AG04449 (cell line): ENCODE results near the gene MAP3K3.

Experiments
- CTCF ChIA-PET: fragments of 350-600 bp; formaldehyde crosslinking; extraction: SDS; loops from one replicate; lab custom pipeline; 2021; ENCODE audit warnings: antibody characterized with exemption; lab: Yijun Ruan, JAX
- POLR2A ChIA-PET: fragments of 400-600, 350-600 bp; formaldehyde crosslinking; extraction: SDS; loops from one replicate; lab custom pipeline; 2020; ENCODE audit warnings: antibody characterized with exemption, inconsistent platforms; lab: Yijun Ruan, JAX
- DNase-seq: peaks from one replicate; pipeline ENCODE4 v3.0.0-alpha.2; 2010; ENCODE audit warnings: low read depth, low spot score
- H3K4me3 ChIP-seq: 2 replicates; pipeline ENCODE4 v1.5.1; 2011; ENCODE audit warnings: low read depth, mild to moderate bottlenecking, control low read depth, low read length
- TF ChIP-seq, protein P1 (sequence below): IDR thresholded peaks from one replicate; pipeline ENCODE4 v1.5.1; 2011; ENCODE audit warnings: mild to moderate bottlenecking, moderate library complexity, low read length, control low read depth, inconsistent platforms; ENCODE audit not compliant: insufficient read depth; ENCODE audit errors: missing control alignments

The MAP3K3 gene

DNA sequence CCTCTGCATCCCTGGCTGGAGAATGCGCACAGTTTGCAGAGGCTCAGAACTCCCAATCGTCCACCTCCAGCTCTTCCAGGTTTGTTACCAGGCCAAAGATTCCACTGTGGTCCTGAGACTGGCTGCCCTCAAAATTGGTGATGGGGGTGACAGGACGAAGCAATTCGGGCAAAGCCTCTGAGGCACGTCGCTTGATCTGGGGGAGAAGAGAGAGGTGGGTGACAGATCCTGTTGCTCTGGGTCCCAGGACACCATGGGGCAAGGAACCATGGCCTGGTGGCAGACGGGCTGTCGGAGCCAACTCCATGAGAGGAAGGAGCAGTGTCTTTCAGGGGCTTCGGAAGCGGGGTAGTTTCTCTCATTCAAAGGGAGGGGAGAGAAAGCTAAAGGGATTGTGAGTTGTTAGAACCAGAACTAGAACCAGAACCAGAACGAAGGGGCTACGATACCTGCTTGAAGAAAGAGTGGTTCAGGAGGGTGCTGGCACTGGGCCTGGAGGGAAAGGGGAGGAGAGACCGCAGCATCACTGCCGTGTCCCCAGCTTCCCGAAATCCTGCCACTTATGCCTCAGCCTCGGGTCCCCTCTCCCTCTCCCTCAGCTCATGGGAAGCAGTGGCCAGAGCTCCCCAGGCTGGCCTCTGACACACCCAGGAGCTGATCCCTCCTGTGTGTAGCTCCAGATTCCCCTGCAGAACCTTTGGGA is 81.5 kb downstream of the MAP3K3 start:
- H3K4me3 ChIP-seq: no peak overlapping the region
- TF ChIP-seq, protein P1, sequence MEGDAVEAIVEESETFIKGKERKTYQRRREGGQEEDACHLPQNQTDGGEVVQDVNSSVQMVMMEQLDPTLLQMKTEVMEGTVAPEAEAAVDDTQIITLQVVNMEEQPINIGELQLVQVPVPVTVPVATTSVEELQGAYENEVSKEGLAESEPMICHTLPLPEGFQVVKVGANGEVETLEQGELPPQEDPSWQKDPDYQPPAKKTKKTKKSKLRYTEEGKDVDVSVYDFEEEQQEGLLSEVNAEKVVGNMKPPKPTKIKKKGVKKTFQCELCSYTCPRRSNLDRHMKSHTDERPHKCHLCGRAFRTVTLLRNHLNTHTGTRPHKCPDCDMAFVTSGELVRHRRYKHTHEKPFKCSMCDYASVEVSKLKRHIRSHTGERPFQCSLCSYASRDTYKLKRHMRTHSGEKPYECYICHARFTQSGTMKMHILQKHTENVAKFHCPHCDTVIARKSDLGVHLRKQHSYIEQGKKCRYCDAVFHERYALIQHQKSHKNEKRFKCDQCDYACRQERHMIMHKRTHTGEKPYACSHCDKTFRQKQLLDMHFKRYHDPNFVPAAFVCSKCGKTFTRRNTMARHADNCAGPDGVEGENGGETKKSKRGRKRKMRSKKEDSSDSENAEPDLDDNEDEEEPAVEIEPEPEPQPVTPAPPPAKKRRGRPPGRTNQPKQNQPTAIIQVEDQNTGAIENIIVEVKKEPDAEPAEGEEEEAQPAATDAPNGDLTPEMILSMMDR: no peak
- no peak for DNase-seq
- ChIA-PET CTCF (interaction anchor here (1.0 to 1.1 kb wide), 3 partner anchors 8 to 225 kb away, joined by 3 to 4 read pairs (median 3); no protein-coding TSS in a partner anchor), POLR2A (no interaction called here)

DNA sequence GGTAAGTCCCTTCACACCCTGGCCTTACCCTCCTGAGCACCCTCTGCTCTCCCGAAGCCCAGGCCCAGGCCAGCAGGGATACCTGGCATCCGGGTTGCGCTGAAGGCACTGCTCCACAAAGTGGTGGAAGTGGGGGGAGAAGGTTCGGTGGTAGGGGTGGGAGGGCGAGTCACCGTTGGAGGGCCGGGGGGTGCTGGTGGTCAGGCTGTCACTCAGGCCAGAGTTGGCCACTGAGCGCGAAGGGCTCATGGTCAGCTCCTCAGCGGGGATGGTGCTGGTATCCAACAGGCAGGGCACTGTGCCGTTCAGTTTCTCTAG is 82.0 kb downstream of the MAP3K3 start:
- TF ChIP-seq, protein P1: no peak
- no peak overlapping the region for H3K4me3 ChIP-seq
- POLR2A ChIA-PET: no interaction called here
- no peak for DNase-seq
- CTCF ChIA-PET: interaction anchor here (1.1 kb wide), 1 partner anchor 9 kb away, joined by 3 read pairs; no protein-coding TSS in a partner anchor

DNA sequence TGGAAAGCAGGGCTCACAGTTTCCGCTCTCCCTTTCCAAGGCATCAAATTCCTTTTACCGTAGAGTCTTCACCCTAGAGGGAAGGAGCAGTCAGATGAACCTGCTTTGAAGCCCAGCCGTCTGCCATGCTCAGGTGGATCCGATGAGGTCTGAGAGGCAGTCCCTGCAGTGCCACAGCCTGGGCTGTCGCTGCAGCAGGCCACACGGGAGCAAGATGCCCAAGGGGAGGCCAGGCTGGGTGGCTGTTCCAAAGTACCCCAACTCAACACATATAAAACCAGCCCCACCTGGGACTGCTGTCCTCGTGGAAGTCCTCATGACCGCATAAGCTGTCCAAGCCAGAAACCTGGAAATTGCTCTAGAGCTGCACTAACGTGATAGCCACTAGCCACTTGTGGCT is 82.6 kb downstream of the MAP3K3 start:
- TF ChIP-seq, protein P1: no peak
- CTCF ChIA-PET: interaction anchor here (1.1 kb wide), 1 partner anchor 9 kb away, joined by 3 read pairs; no protein-coding TSS in a partner anchor
- no peak overlapping the region for H3K4me3 ChIP-seq
- POLR2A ChIA-PET: no interaction called here
- DNase-seq: no peak

DNA sequence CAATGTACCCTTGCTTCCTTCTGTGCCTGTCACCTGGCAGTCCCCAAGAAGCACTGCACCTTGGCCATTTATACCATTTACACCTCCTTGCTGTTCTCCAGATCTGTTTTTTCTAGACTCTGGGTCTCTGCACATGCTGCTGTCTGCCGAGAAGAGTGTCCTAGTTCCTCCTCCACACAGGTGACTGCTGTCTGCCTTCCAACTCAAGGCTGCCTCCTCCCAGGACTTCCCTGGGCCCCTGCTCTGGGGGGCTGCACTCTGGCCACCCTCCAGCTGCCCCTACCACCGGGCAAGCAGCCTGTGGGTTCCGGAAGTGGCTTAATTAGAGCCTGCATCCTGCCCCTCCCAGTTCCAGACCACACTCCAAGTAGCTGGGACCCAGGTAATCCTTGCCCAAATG is 83.4 kb downstream of the MAP3K3 start:
- ChIA-PET POLR2A (no interaction called here), CTCF (no interaction called here)
- TF ChIP-seq, protein P1: no peak
- no peak overlapping the region for H3K4me3 ChIP-seq
- no peak for DNase-seq

DNA sequence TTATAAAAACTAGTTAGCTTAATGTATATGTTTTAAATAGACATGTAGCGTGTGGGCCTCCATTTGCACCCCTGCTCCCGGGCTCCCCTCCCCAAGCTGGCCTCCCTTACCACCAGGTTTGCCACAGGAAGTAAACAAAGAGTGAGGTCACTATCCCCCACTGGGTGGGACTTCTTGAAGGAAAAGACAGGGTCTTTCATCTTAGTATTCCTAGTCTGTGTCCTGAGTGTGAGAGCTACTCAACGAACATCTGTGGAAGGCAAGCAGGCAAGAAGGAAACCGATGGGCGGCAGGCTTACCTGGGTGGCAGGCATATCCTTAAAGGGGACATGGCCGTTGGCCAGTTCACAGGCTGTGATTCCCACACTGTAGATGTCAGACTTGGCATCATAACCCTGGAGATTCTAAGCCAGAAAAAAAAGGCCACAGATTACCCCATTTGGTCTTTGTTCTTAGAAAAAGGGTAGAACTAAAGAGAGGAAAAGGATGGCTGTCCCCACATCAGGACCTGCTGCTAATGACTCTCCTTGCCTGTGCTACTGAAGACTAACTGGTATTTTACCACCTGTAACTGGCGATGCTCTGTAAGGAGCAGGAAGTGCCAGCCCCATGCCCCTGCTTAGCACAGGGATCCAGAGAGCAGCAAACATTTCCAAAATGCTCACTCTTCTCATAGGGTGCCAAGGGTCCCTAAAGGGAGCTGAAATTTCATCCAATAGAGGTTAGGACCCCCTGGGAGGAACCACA is 84.3 kb downstream of the MAP3K3 start:
- no peak for DNase-seq
- no peak overlapping the region for H3K4me3 ChIP-seq
- TF ChIP-seq, protein P1: no peak
- ChIA-PET POLR2A (no interaction called here), CTCF (interaction anchor here (2.5 kb wide), 1 partner anchor 8 kb away, joined by 8 read pairs; no protein-coding TSS in a partner anchor)

DNA sequence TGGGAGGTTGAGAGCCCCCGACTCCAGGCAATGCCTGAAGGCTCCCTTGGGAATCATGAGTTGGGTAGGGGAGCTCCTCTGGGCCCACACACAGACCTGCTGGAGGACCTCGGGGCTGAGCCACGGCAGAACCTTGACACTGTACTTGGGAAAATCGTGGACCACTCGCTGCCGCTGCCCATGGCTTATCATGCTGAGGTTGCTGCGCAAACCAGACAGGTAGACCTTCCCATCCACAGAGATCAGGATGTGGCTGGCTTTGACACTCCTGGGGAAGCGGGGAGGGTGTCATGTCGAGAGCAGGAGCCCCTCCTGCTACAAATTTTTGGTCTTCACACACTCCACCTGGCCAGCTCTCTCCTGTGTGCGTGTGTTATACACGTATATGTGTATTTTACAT is 84.9 kb downstream of the MAP3K3 start:
- no peak overlapping the region for H3K4me3 ChIP-seq
- ChIA-PET CTCF (interaction anchor here (2.5 kb wide), 1 partner anchor 9 kb away, joined by 8 read pairs; no protein-coding TSS in a partner anchor), POLR2A (no interaction called here)
- DNase-seq: no peak
- TF ChIP-seq, protein P1: no peak
